ENCODE data around the gene CISD2. TPM values are rescaled to one million over a fixed set of nuclear protein-coding genes. Genes with fewer than 3 reads are reported as not detected.
"Not testable (repeated sequence)": the region's sequence is repeated elsewhere in the genome, so short reads cannot be mapped to it uniquely, and the experiment has no call there.

The CISD2 gene
- total RNA-seq, 2 experiments from 2014 or later = 25.2 to 28.5 TPM

- H3K27me3 Mint-ChIP-seq; DNase-seq; H3K4me1 Mint-ChIP-seq; POLR2A ChIA-PET; ATAC-seq (ENCODE audit: low read depth); H3K4me3 Mint-ChIP-seq; H3K9me3 Mint-ChIP-seq; H3K27ac Mint-ChIP-seq: not testable (repeated sequence)
- peaks cover 18% of the 10 kb centered on the region for H3K36me3 Mint-ChIP-seq
These were observed 21.1 kb downstream of the CISD2 start for GRCh38 chr4:102889866-102890265.

DNA sequence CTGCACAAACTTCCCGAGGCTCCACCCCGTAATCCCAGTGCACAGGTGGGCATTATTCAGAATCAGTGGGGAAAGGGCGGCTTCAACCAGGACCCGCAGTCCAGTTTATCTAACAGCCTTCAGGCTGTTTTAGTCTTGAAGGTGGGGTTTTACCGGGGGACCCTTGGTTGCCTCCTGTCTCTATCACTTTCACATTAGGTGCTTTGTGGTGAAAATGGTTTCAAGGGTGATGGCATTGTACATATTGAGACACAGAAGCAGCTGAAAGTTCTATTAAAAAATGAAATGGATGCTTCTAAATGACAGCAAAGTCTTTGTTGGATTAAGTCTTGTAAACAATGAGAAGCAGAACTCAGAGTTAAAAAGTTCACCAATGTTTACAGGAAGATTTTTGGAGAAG, 27.8 kb downstream of the CISD2 start:
- H3K27me3 Mint-ChIP-seq; H3K9me3 Mint-ChIP-seq; ATAC-seq (ENCODE audit: low read depth); DNase-seq; H3K4me1 Mint-ChIP-seq; POLR2A ChIA-PET; H3K4me3 Mint-ChIP-seq; H3K36me3 Mint-ChIP-seq; H3K27ac Mint-ChIP-seq: not testable (repeated sequence)

GRCh38 chr4:102897610-102898009, 28.8 kb downstream of the CISD2 start:
- DNase-seq; ATAC-seq (ENCODE audit: low read depth); H3K27ac Mint-ChIP-seq; H3K9me3 Mint-ChIP-seq; H3K27me3 Mint-ChIP-seq; H3K4me3 Mint-ChIP-seq; H3K36me3 Mint-ChIP-seq; H3K4me1 Mint-ChIP-seq; POLR2A ChIA-PET: not testable (repeated sequence)

DNA sequence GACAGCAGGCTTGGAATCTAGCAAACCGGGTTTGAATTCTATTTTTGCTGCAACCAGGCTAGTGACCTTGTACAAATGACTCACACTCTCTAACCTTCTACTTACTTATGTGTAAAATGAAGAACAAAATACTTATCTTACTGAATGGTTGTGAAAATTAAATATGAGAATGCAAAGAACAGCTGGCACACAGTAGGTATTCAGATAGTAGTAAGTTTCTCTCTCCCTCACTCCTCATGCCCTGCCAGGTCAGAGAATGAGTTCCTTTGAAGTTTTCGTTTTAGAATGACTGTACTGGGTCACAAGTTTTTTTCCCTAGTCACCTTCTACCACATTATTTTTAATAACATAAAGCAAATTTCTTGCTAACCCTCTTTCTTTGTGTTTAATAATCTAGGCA, 33.0 kb downstream of the CISD2 start:
- Mint-ChIP-seq H3K27me3 (no peaks in the 10 kb centered on the region), H3K4me3 (no peak overlapping the region), H3K27ac (no peak overlapping the region), H3K9me3 (no peaks in the 10 kb centered on the region), H3K36me3 (no peaks in the 10 kb centered on the region), H3K4me1 (peaks cover 1% of the 10 kb centered on the region)
- ATAC-seq (ENCODE audit: low read depth) = no peak
- DNase-seq = no peak
- POLR2A ChIA-PET = no interaction called here

GRCh38 chr4:102918859-102919258, 50.1 kb downstream of the CISD2 start:
- H3K9me3 Mint-ChIP-seq = peaks cover 14% of the 10 kb centered on the region

DNA sequence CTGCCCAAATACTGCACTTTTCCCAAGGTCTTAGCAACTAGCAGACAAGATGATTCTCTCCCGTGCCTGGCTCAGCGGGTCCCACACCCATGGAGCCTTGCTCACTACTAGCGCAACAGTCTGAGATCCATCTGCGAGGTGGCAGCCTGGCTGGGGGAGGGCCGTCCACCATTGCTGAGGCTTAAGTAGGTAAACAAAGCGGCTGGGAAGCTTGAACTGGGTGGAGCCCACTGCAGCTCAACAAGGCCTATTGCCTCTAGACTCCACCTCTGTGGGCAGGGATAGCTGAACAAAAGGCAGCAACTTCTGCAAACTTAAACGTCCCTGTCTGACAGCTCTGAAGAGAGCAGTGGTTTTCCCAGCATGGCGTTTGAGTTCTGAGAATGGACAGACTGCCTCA, 50.9 kb downstream of the CISD2 start:
- Mint-ChIP-seq H3K36me3 (peaks cover 18% of the 10 kb centered on the region), H3K9me3 (peaks cover 16% of the 10 kb centered on the region)
- ATAC-seq (ENCODE audit: low read depth); H3K27ac Mint-ChIP-seq; H3K27me3 Mint-ChIP-seq; H3K4me3 Mint-ChIP-seq; DNase-seq; H3K4me1 Mint-ChIP-seq; POLR2A ChIA-PET: not testable (repeated sequence)

More at GRCh38 chr4:102918859-102919258, 50.1 kb downstream of the CISD2 start:
- Mint-ChIP-seq H3K27ac (no peak overlapping the region), H3K4me3 (no peak overlapping the region), H3K27me3 (no peaks in the 10 kb centered on the region), H3K4me1 (no peaks in the 10 kb centered on the region), H3K36me3 (peaks cover 21% of the 10 kb centered on the region)
- POLR2A ChIA-PET = no interaction called here
- ATAC-seq (ENCODE audit: low read depth) (no peak), DNase-seq (no peak)

- Mint-ChIP-seq H3K4me1 (peaks cover 4% of the 10 kb centered on the region), H3K27me3 (peaks cover 2% of the 10 kb centered on the region), H3K27ac (no peak overlapping the region), H3K4me3 (no peak overlapping the region), H3K36me3 (peaks cover 3% of the 10 kb centered on the region), H3K9me3 (peaks cover 3% of the 10 kb centered on the region)
- POLR2A ChIA-PET = no interaction called here
- no peak for ATAC-seq (ENCODE audit: low read depth)
- DNase-seq = no peak
These were observed 66.9 kb downstream of the CISD2 start for GRCh38 chr4:102935716-102936115.

DNA sequence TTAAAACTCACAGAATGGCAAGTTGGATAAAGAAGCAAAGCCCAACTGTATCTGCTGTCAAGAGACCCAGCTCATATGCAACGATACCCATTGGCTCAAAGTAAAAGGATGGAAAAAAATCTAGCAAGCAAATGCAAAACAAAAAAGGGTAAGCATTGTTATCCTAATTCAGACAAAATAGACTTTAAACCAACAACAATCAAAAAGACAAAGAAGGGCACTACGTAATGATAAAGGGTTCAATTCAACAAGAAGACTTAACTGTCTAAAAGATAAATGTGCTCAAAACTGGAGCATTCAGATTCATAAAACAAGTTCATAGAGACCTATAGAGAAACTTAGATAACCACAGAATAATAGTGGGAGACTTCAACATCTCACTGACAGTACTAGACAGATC, 69.3 kb downstream of the CISD2 start:
- H3K9me3 Mint-ChIP-seq; ATAC-seq (ENCODE audit: low read depth); H3K36me3 Mint-ChIP-seq; POLR2A ChIA-PET; H3K27ac Mint-ChIP-seq; H3K4me3 Mint-ChIP-seq; H3K27me3 Mint-ChIP-seq; H3K4me1 Mint-ChIP-seq; DNase-seq: not testable (repeated sequence)

Other genes starting within 250 kb of the CISD2 start
- 10 to 100 TPM; 23.8 to 27.2 TPM for gene MANBA, start 108.0 kb upstream of the CISD2 start, total RNA-seq
- gene UBE2D3, start 41.4 kb upstream of the CISD2 start, total RNA-seq = 100 to 1,000 TPM; 376 to 380 TPM
- 1 to 10 TPM; 2.2 to 2.5 TPM for gene SLC9B1, start 150.7 kb downstream of the CISD2 start, total RNA-seq
- gene SLC9B2, start 207.8 kb downstream of the CISD2 start, total RNA-seq = 10 to 100 TPM; 18.2 to 19.7 TPM
- gene BDH2, start 230.8 kb downstream of the CISD2 start, total RNA-seq = 10 to 100 TPM; 22.0 to 22.2 TPM